Mesodermal cell (in vitro differentiated cells): ENCODE results near the gene TREX2.

ENCODE experiments used
- H3K27ac ChIP-seq: 2 replicates; pipeline ENCODE4 v1.7.0; 2013; ENCODE audit warnings: mild to moderate bottlenecking, low read depth, low read length, moderate library complexity; ENCODE audit not compliant: severe bottlenecking
- H3K36me3 ChIP-seq: 2 replicates; pipeline ENCODE4 v1.7.1; 2013; ENCODE audit warnings: mild to moderate bottlenecking, low read length, moderate library complexity; ENCODE audit not compliant: control insufficient read depth, insufficient read depth
- H3K4me1 ChIP-seq: one replicate; pipeline ENCODE4 v1.7.1; 2013; ENCODE audit warnings: mild to moderate bottlenecking, low read length; ENCODE audit not compliant: insufficient read depth, control insufficient read depth, poor library complexity, severe bottlenecking
- H3K4me3 ChIP-seq: 2 replicates; pipeline ENCODE4 v1.7.0; 2013; ENCODE audit warnings: low read length, control low read depth, mild to moderate bottlenecking; ENCODE audit not compliant: insufficient read depth, poor library complexity, severe bottlenecking; ENCODE audit errors: extremely low read depth
- H3K9me3 ChIP-seq: 2 replicates; pipeline ENCODE4 v1.7.1; 2013; ENCODE audit warnings: mild to moderate bottlenecking, low read length, moderate library complexity; ENCODE audit not compliant: control insufficient read depth
- WGBS, 2 experiments: methylation state at CpG; one replicate each; pipeline ENCODE4 v1.1.5; 2013; ENCODE audit warnings: missing lambda C conversion rate in 2 of 2; ENCODE audit not compliant: insufficient coverage in 2 of 2; 5-methylcytosine and 5-hydroxymethylcytosine counted together

Gene TREX2

GRCh38 chrX:153445106-153445855 lies 575 bp downstream of the TREX2 start:
- no peak overlapping the region for H3K27ac ChIP-seq
- H3K9me3 ChIP-seq = no peaks in the 10 kb centered on the region
- H3K4me3 ChIP-seq = no peak overlapping the region
- no peaks in the 10 kb centered on the region for H3K36me3 ChIP-seq
- WGBS, 2 experiments = 95 to 96% methylated on average over 13 to 21 of the region's 35 CpGs
- no peaks in the 10 kb centered on the region for H3K4me1 ChIP-seq

- Histone ChIP-seq H3K36me3 (no peaks in the 10 kb centered on the region), H3K4me1 (no peaks in the 10 kb centered on the region), H3K4me3 (no peak overlapping the region), H3K27ac (no peak overlapping the region), H3K9me3 (no peaks in the 10 kb centered on the region)
- 89 to 95% methylated on average over 7 to 26 of the region's 37 CpGs for WGBS, 2 experiments
These were observed 1.4 kb downstream of the TREX2 start for GRCh38 chrX:153444333-153445011.

GRCh38 chrX:153443476-153444332 lies 2.2 kb downstream of the TREX2 start:
- 92% methylated on average over 4 to 9 of the region's 25 CpGs for WGBS, 2 experiments
- H3K27ac ChIP-seq = no peak overlapping the region
- no peaks in the 10 kb centered on the region for H3K4me1 ChIP-seq
- no peaks in the 10 kb centered on the region for H3K9me3 ChIP-seq
- H3K36me3 ChIP-seq = no peaks in the 10 kb centered on the region
- no peak overlapping the region for H3K4me3 ChIP-seq

GRCh38 chrX:153442463-153442862 lies 3.4 kb downstream of the TREX2 start:
- H3K4me1 ChIP-seq = no peaks in the 10 kb centered on the region
- no peaks in the 10 kb centered on the region for H3K9me3 ChIP-seq
- H3K27ac ChIP-seq = no peak overlapping the region
- H3K4me3 ChIP-seq = no peak overlapping the region
- 84 to 97% methylated on average over 3 to 5 of the region's 5 CpGs for WGBS, 2 experiments
- no peaks in the 10 kb centered on the region for H3K36me3 ChIP-seq

- H3K4me3 ChIP-seq = no peak overlapping the region
- no peaks in the 10 kb centered on the region for H3K9me3 ChIP-seq
- no peaks in the 10 kb centered on the region for H3K36me3 ChIP-seq
- no peaks in the 10 kb centered on the region for H3K4me1 ChIP-seq
- WGBS, 2 experiments = 67 to 94% methylated on average over 1 to 6 of the region's 9 CpGs
- no peak overlapping the region for H3K27ac ChIP-seq
These were observed 3.9 kb downstream of the TREX2 start for GRCh38 chrX:153441981-153442380.

GRCh38 chrX:153441296-153441695 lies 4.6 kb downstream of the TREX2 start:
- Histone ChIP-seq H3K4me1 (no peaks in the 10 kb centered on the region), H3K4me3 (no peak overlapping the region), H3K9me3 (no peaks in the 10 kb centered on the region), H3K27ac (no peak overlapping the region), H3K36me3 (no peaks in the 10 kb centered on the region)
- no CpG with 5 or more reads among the region's 7 CpGs for WGBS, 2 experiments

GRCh38 chrX:153440556-153441135 lies 5.2 kb downstream of the TREX2 start:
- WGBS, 2 experiments = 76 to 92% methylated on average over 4 to 6 of the region's 13 CpGs
- Histone ChIP-seq H3K9me3 (no peaks in the 10 kb centered on the region), H3K27ac (no peak overlapping the region), H3K4me1 (no peaks in the 10 kb centered on the region), H3K36me3 (no peaks in the 10 kb centered on the region), H3K4me3 (no peak overlapping the region)

- Histone ChIP-seq H3K36me3 (no peaks in the 10 kb centered on the region), H3K4me3 (no peak overlapping the region), H3K27ac (no peak overlapping the region), H3K9me3 (no peaks in the 10 kb centered on the region), H3K4me1 (no peaks in the 10 kb centered on the region)
- 80 to 86% methylated on average over 1 to 2 of the region's 4 CpGs for WGBS, 2 experiments
These were observed 5.9 kb downstream of the TREX2 start for GRCh38 chrX:153439977-153440376.

GRCh38 chrX:153438532-153438931 lies 7.3 kb downstream of the TREX2 start:
- Histone ChIP-seq H3K27ac (no peak overlapping the region), H3K4me1 (no peaks in the 10 kb centered on the region), H3K4me3 (no peak overlapping the region), H3K36me3 (no peaks in the 10 kb centered on the region), H3K9me3 (no peaks in the 10 kb centered on the region)
- WGBS, 2 experiments = 30 to 45% methylated on average over 5 to 6 of the region's 8 CpGs

- no peak overlapping the region for H3K27ac ChIP-seq
- H3K36me3 ChIP-seq = no peaks in the 10 kb centered on the region
- WGBS, 2 experiments = no CpG with 5 or more reads among the region's 3 CpGs
- no peaks in the 10 kb centered on the region for H3K4me1 ChIP-seq
- no peaks in the 10 kb centered on the region for H3K9me3 ChIP-seq
- no peak overlapping the region for H3K4me3 ChIP-seq
These were observed 10.0 kb downstream of the TREX2 start for GRCh38 chrX:153435845-153436244.
